Measurements from ENCODE around the gene COL13A1.

The COL13A1 gene

DNA sequence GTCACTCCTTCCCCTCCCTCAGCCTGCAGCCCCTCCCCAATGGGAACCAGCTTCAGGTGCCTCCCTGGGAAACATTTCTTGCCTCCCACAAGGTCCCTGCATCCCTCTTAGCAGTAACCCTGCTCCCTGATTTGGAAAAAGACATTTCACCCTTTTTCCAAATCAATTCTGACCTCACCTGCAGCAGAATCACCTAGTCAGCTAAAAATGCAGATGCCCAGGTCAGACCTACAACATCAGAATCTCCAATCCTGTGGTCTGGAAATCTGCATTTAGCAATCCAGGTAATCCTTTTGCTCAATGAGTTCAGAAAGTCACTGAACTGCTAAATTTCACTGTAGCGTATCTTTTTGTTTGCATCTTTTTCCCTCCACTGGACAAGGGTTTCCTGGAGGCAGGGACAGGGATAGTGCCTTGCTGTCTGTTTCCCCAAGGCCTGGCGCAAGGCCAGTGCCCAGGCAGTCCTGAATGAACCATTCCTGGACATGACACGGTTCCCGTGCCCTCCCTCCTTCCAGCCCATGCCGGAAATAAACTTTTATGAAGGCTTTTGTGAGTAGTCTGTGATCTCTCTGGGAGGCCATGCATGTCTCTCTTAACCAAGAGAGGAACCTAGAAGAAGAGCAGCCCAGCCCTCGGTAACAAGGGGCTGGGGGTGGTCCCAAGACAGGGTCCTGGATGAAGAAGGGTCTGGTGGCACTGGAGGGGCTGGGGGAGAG lies 44.0 kb downstream of the COL13A1 start:
- no peak for DNase-seq (ENCODE audit: low spot score)

DNA sequence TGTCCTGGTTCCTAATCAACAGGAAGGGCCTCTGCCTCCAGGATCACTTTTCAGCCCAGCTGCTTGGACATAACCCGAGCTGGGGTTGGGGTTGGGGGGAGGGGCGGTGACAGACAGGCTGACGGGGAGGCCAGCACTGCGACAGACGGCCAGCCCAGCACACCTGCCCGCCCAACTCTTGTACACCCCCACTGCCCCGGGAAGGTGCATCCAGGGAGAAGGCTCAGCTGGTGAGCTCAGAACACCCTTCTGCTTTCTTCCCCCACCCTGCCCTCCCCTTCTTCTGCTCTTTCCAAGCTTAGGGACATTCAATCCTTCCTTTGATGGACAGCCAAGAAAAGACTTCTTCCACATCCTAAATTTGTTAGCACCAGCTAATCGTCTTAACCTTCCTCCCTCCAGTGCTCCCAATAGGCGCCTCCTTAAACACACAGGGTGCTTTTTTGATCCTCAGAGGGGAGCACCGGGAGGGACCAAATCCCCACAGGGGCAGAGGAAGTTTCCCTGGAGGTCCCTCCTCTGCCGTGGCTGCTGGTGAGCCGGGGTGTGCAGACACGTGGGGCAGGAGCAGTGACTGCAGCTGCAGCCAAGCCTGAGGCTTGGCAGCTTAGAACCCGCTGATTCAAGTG lies 44.7 kb downstream of the COL13A1 start:
- DNase-seq (ENCODE audit: low spot score) = no peak

DNA sequence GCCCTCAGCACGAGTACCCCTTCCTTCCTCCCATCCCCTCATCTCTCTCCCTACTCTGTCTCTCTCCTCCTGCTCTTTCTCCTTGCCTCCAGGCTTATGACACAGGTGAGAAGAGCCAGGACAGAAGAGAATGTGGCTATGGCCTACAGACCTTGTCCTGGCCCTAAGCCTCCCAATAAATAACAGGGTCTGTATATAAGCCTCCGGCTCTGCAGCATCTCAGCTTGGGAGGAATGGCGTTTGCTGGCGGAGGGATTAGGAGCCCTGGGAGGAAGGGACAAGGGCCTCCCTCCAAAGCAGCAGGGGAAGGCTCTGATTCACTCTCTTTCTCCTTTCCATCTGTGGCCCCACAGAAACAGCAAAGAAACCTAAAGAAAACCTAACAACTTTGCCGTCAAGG lies 45.8 kb downstream of the COL13A1 start:
- no peak for DNase-seq (ENCODE audit: low spot score)

DNA sequence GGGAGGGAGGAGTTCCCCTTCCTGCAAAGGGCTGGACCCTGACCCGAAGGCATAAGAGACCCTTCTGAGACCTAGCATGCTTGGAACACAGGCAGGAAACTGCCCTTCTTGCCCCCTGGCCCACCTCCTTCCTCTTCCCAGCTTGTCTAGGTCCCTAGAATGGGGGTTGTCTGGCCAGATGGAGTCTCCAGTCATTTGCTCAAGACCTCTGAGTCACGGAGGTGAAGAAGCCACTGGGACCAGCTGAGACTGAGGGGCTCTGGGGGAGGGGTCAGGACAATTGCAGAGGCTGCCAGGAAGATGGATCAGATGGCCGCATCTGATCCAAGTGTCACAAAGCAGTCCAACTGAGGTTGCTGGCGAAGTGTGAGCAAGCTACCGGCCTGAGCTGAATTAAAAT lies 46.2 kb downstream of the COL13A1 start:
- DNase-seq (ENCODE audit: low spot score) = no peak

DNA sequence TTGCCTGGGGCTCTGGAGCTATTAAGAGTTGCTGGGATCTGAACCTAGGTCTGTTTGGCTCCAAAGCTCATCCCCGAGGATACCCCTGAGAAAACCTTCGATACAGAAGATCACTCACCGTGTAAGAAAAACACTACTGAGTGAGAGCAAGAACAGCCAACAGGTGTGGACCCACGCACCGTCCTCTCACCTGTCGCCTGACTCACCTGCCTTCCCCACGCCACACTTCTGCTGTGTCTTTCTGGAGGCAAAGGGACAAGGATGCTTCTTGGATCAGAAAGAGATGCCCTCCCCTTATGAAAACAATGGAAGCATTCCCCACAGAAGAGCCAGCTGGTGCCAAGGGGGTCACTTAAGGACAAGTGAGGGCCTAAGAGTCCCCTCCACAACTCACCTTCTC lies 46.7 kb downstream of the COL13A1 start:
- no peak for DNase-seq (ENCODE audit: low spot score)

DNA sequence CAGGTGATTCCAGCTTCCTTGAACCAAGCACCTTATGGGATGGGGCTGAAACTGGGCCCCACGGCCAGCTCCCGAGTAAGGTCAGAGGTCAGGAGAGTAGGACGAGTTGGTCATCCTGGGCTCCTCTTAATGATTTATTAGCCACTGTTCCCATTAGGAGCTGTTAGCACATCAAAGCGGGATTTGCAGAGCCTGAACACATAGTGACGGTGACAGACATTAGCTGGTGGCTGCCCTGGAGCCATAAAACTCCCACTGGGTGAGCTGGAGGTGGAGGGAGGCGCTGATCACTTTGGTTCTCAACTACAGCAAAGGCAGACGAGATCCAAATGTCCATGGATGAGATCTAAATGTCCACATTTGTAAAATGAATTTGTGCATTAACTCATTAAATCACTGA lies 48.1 kb downstream of the COL13A1 start:
- DNase-seq (ENCODE audit: low spot score) = no peak

DNA sequence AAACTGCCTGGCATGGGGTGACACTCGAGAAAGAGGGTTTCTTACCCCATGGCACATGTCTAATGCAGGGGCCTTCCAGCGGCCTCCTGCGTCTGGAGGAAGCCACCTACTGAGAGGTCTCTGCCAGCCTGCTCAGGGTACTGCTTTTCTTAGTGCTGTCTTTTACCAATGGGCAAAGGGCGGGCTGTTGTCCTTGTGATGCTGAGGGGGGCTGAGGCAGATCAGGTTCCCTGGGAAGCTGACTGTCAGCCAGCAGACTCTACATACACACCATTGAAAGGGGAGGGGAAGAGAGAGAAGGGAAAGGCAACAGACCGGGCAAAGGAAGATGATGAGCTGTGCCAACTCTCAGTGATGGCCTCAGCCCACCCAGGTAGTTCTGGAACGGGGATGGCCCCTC lies 48.7 kb downstream of the COL13A1 start:
- no peak for DNase-seq (ENCODE audit: low spot score)

DNA sequence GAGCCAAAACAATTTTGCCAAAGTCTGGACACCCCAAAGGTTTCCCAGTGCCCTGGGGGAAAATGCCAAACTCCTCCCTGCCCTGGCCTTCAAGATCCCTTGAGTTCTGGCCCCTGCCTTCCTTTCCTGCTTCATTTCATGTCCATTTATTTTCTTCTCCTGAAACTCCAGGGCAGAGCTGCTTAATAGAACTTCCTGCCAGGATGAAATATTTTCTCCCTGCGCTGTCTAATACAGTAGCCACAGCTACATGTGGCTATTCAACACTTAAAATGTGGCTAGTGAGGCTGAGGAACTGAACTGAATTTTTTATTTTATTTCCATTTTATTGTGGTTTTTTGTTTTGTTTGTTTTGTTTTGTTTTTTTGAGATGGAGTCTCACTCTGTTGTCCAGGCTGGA lies 49.6 kb downstream of the COL13A1 start:
- DNase-seq (ENCODE audit: low spot score) = no peak

DNA sequence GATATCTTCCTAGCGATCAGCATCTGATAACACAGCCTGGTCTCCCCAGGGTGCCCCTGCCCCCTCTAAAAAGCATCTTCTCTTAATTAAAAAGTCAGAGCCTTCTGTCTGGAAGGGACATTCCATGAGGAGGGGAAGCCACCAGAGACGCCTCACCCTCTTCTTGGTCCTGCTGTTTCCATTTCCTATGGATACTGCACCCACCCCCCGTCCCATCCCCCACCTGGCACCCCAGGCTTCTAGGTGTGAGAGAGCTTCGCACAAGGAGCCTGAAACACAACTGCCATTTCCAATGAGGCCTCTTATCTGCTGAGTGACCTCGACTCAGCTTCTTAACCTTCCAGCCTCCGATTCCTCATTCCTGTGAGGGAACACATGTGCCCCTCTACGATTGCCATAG lies 51.4 kb downstream of the COL13A1 start:
- no peak for DNase-seq (ENCODE audit: low spot score)

DNA sequence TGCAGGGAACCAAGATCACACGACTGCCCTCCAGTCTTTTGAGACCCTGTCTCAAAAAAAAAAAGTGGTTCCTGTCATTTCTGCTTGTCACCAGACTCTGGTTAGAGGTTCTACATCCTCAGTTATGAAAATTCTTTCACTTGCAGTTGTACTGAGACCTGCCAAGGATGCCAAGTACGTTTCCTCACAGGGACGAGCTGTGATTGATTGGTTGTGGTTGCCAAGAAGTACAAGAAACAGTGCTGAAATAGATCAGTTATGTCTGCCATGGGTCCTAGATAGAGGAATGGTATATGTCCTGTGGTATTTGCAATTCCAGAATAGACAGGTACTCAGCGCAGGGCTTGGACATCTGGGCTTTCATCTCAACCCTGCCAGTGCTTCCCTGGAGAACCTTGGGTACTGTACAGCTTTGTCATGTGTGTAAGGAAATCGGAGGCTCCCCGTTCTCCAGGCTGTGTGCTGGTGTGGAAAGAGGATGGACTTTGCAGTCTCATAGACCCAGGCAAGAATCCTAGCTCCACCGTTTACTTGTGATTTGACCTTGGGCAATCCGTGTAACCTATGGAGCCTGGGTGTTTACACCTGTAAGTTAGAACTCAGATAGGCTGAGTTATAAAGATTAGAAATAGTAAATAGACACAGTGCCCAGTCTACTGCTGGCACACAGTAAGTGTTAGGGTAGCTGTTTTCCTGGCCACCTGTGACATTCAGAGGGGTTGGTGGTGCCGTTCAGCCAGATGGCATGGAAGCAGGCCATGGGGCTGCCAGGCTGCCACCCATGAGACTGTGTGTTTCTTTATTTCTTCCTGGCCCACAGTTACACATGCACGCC lies 53.0 kb downstream of the COL13A1 start:
- DNase-seq (ENCODE audit: low spot score) = no peak

DNA sequence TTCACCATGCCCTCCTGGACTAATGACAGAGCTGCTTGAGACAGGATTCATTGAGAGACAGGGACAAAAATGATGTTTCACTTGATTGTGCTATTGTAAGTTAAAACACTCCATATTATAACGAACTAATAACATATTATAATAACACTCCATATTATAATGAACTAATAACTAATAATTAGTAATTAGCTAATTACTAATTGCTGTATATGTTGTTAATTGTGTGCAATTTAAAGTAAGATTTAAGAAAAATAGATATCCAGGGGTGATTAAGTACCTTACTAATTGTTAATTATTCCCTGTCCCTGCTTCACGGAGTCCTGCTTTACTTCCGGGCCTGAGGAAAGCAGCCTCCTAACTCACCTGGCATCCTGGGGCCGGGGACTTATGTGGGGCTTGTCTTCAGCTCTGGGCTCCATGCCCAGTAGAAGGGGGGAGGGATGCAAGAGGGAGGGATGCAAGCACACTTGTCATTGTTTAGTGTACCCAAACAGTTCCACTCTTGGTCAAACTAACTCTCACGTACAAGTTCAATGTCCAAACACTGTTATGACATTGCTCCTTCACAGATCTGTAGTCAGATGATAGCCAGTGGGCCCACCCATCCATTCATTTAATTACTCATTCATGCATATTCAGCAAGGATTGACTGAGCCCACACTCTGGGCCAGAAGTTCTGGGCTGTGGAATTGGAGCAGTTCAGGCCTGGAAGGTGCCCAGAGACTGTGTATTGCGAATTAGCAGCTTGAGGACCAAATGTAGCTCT lies 53.8 kb downstream of the COL13A1 start:
- no peak for DNase-seq (ENCODE audit: low spot score)

DNA sequence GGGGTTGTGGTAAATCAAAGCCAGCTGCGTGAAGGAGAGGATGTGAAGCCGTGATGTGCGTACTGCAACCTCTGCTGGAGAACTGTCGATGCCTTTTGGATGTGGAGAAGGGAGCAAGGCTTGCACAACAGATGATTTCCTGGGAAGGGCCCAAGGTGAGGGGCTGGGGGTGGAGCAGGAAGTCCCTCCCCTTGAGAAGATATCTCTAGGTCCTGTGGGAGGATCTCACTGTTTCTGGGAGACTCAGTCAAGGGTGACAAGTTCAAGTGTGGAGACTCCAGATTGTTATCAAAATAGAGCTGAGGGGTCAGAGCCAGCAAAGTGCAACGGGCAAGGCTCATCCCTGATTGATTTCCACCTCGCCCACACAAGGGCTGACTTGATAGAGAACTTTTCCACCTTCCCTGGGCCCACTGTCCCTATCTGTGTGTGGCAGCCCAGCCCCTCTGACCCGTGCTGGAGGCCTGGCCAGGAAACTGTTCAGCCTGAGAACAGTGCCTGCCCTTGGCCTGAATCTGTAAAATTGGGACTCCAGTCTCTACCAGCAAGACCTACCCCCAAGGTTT lies 55.0 kb downstream of the COL13A1 start:
- no peak for DNase-seq (ENCODE audit: low spot score)

DNA sequence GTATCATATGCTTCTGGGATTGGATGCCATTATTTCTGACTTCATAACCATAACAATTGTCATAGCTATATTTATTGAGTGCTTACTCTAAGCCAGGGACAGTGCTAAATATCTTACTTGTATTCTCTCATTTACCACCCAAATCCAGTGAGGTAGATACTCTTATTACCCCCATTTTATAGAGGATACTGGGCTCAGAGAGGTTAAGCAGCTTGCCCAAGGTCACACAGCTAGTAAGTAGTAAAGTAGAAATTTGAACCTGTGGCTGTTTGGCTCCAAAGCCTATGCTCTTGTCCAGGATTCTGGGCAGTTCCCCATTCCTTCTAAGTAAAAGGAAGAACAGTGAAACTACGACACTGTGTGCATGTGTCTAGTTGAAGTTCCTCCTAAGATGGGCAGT lies 56.5 kb downstream of the COL13A1 start:
- no peak for DNase-seq (ENCODE audit: low spot score)

DNA sequence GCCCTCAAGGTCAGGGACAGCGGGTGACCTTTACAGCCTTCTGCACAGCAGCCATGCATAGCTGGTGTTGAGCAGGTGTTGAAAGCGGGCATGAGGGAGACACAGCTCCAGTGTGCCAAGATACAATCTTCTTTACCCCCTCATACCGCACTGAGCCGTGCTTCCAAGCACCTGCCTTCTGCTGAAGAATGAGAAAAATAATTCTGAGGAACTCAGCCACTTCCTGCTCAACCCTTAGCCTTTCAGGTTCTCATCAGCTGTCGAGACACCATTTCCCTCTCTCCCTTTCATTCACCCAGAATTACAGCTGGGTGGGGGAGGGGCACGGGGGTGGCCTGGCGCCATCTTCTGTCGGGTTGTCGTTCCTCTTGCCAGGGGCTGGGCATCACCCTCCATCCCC lies 58.6 kb downstream of the COL13A1 start:
- DNase-seq (ENCODE audit: low spot score) = no peak

DNA sequence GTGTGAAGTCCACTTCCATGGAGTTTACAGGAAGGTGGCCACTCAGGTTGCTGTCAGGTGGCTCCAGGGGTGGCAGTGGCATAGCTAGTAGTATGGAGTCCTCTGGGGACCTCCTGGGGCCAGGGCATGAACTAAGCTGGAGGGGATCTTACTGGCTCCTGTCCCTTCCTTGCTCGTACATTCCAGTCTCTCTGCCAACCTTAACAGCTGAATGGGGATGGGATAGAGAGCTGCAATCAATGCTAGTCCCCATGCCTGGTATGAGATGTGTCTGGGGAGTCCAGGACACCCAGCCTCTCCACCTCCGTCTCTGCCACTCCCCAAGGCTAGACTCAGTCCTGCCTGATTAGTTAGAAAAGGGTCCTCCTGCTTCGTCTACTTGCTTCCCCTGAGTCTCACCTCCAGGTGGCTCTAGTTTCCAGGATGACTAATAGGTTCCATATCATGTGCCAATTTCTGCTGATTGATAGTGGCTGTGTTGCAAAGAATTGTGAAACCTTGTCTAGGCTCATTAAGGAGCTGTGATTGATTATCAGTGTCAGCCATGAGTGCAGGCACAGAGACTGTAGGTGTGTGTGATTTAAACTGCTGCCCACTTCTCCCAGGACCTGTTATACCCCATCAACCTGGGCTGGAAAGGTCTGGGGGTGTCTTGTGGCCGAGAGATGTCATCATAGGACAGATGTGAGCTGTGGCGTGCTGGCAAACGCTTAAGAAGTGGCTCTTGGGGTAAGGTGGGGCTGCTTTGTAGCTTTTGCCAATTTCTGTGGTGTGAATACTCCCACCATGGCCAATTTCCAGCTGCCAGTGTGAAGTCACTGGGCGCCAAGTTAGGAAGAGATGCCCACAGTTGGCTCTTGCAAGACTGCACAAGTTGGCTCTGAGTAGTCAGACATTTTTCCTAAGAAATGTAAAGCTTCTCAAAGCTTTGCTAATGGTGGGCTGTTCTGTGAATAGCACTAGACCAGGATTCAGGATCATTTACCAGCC lies 59.8 kb downstream of the COL13A1 start:
- DNase-seq (ENCODE audit: low spot score) = no peak

DNA sequence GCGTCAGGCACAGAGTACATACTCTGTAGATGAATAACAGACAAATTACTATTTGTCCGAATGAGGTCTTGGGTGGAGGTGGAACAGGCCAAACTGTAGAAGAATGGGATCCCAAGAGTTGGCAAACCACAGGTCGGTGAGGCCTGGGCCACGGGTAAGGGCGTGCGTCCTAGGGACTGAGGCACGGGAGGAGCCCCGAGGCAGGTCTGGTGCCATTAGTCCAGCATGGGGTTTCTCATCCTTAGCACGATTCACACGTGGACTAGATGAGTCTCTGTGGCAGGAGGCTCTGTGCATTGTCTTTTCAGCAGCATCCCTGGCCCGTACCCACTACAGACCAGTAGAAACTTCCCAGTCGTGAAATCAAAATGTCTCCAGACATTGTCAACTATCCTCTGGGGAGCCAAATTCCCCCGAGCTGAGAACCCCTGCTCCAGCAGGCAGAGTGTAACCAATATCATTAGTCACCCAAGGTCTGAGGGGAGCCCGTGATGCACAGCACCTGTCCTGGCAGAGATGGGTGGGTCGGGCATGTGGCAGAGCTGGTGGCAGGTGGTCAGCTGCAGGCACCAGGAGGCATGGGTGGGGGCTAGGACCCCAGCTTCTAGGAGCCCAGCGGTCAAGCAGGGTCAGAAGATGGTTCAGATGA lies 61.3 kb downstream of the COL13A1 start:
- no peak for DNase-seq (ENCODE audit: low spot score)

DNA sequence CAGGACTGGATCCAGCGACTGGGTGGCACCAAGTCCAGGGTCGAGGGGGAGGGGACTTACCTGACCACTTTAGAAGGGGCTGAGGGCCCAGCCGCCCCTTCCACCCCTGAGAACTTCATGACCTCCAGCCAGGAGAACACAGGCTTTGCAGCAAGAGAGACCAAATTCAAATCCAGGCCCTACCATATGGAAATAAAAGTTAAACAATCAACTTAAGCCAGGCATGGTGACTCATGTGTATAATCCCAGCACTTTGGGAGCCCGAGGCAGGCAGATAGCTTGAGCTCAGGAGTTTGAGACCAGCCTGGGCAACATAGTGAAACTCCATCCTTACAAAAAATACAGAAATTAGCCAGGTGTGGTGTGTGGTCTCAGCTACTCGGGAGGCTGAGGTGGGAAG lies 61.9 kb downstream of the COL13A1 start:
- no peak for DNase-seq (ENCODE audit: low spot score)

DNA sequence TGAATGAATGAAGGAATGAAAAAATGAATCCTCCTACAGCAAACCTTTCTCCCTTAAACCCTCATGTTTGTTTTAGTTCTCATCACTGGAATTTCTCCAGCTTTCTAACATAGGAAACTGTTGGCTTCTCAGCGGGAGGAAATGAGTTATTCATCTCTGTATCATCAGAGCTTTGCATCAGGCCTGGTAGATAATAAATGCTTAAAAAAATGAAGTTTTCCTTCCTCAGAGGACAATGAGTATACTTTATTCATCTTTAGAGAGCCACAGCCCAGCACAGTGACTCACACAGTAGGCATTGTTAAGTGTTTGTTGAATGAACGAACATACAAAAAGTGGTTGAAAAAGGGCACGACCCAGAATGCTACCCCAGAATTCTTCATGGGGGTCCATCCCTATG lies 62.6 kb downstream of the COL13A1 start:
- DNase-seq (ENCODE audit: low spot score) = no peak

DNA sequence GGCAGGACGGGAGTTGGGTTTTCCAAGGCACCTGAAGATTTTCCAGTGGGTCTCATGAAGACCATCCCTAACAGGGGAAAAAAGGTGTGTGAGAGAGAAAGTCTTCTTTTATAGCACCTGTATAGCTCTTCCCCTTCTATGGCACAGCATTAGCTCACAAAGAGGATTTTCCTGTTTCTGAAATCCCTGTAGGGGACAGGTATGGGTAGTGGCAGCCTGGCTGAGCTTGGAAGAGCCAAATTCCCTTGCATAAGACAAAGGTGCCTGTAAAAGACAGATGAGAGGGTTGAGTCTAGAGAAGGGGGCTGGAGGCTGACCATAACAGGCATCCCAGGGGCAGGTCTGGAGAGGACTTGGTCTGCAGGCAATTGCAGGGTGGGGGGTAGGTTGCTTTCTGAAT lies 63.7 kb downstream of the COL13A1 start:
- DNase-seq (ENCODE audit: low spot score) = no peak

DNA sequence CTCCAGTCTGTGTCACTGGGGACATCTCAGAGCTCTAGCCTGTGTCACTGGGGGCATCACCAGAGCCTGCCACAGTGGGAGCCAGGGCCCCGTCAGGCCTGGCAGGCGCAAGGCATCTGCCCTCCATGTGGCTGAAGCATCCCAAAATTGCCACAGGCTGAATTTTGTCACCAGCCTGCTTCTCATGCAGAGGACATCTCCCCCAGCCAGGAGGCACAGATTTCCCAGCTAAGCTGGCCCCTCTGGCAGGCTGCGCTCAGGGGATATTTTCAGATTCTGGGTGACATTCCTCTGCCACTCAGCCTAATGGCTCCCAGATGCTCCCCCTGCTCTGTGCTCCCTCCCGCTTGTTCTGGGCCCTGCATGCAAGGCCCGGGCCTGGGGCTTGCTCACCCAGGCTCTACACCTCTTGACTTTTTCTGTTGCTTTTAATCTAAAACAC lies 64.6 kb downstream of the COL13A1 start:
- no peak for DNase-seq (ENCODE audit: low spot score)

Data from hematopoietic multipotent progenitor cell treated with erythropoietin and hydrocortisone succinate and interleukin-3 and kit ligand, for 17 days (in vitro differentiated cells).